ENCODE measurements around the gene FGGY.

The FGGY gene

DNA sequence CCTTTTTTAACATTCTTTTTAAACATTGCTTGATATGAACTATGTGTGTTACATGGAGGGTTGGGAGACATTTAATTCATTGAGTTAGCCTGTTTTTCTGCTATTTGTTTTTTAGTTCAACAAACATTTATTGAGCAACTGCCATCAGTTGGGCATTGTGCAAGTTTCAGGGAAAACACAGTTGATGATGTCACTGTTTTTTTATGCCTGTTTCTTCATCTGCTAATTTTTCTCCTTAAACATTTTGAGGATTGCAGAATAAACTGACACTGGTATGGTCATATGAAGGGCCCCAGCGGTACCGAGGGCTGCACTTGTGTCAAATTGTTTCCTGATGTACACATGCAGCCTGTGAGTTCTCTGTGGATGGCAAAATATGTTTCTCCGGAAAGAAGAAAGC, 253.0 kb downstream of the FGGY start (continued):
- TF ChIP-seq, protein P1, sequence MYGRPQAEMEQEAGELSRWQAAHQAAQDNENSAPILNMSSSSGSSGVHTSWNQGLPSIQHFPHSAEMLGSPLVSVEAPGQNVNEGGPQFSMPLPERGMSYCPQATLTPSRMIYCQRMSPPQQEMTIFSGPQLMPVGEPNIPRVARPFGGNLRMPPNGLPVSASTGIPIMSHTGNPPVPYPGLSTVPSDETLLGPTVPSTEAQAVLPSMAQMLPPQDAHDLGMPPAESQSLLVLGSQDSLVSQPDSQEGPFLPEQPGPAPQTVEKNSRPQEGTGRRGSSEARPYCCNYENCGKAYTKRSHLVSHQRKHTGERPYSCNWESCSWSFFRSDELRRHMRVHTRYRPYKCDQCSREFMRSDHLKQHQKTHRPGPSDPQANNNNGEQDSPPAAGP (tag by site-specific recombination; IDR thresholded peaks at IDR 0.05) = no peak
- TF ChIP-seq ZBTB20 (tag by site-specific recombination; IDR thresholded peaks at IDR 0.05) (no peak), ZNF791 (tag by site-specific recombination; IDR thresholded peaks at IDR 0.05) (no peak), IKZF3 (tag by site-specific recombination; IDR thresholded peaks at IDR 0.05) (no peak), ZNF24 (tag by site-specific recombination; IDR thresholded peaks at IDR 0.05) (no peak), GLIS1 (tag by site-specific recombination; IDR thresholded peaks at IDR 0.05) (no peak), ZNF19 (tag by site-specific recombination; IDR thresholded peaks at IDR 0.05; ENCODE audit: low read depth) (no peak), ZNF184 (tag by site-specific recombination; IDR thresholded peaks at IDR 0.05) (no peak), ZBTB48 (tag by site-specific recombination; IDR thresholded peaks at IDR 0.05) (no peak), ZNF624 (tag by site-specific recombination; IDR thresholded peaks at IDR 0.05) (no peak), ZNF701 (tag by site-specific recombination; IDR thresholded peaks at IDR 0.05) (no peak), ZNF660 (tag by site-specific recombination; IDR thresholded peaks at IDR 0.05) (peak; percentile 70)
- TF ChIP-seq, protein P2, sequence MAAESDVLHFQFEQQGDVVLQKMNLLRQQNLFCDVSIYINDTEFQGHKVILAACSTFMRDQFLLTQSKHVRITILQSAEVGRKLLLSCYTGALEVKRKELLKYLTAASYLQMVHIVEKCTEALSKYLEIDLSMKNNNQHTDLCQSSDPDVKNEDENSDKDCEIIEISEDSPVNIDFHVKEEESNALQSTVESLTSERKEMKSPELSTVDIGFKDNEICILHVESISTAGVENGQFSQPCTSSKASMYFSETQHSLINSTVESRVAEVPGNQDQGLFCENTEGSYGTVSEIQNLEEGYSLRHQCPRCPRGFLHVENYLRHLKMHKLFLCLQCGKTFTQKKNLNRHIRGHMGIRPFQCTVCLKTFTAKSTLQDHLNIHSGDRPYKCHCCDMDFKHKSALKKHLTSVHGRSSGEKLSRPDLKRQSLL (tag by site-specific recombination; IDR thresholded peaks at IDR 0.05) = no peak
- TF ChIP-seq, protein P3, sequence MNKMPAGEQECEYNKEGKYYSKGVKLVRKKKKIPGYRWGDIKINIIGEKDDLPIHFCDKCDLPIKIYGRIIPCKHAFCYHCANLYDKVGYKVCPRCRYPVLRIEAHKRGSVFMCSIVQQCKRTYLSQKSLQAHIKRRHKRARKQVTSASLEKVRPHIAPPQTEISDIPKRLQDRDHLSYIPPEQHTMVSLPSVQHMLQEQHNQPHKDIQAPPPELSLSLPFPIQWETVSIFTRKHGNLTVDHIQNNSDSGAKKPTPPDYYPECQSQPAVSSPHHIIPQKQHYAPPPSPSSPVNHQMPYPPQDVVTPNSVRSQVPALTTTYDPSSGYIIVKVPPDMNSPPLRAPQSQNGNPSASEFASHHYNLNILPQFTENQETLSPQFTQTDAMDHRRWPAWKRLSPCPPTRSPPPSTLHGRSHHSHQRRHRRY (tag by site-specific recombination; IDR thresholded peaks at IDR 0.05) = no peak

- no peak overlapping the region for H3K4me3 ChIP-seq (ENCODE audit: low read depth, low read length)
- H3K9me3 ChIP-seq (ENCODE audit: control insufficient read depth, insufficient read depth, low read depth, low read length) = no peaks in the 10 kb centered on the region
- H3K36me3 ChIP-seq (ENCODE audit: control insufficient read depth in 2 of 2, insufficient read depth in 1 of 2, low read length in 2 of 2) = no peaks in the 10 kb centered on the region
- H3K4me1 ChIP-seq (ENCODE audit: control insufficient read depth, insufficient read depth, low read length) = peaks cover 10% of the 10 kb centered on the region
- TF ChIP-seq ZBTB17 (tag by site-specific recombination; IDR thresholded peaks at IDR 0.05) (peak; percentile 97), ZFP69B (tag by site-specific recombination; IDR thresholded peaks at IDR 0.05) (no peak)
- ChIA-PET CTCF (no interaction called here), POLR2A (no interaction called here)
- H3K27ac ChIP-seq (ENCODE audit: extremely low read depth, low read depth, low read length) = no peak overlapping the region
Observed at GRCh38 chr1:59552007-59552406, 255.1 kb downstream of the FGGY start.

- POLR2A ChIA-PET = no interaction called here
- no peaks in the 10 kb centered on the region for H3K9me3 ChIP-seq (ENCODE audit: control insufficient read depth, insufficient read depth, low read depth, low read length)
- no peak overlapping the region for H3K4me3 ChIP-seq (ENCODE audit: low read depth, low read length)
- peaks cover 11% of the 10 kb centered on the region for H3K4me1 ChIP-seq (ENCODE audit: control insufficient read depth, insufficient read depth, low read length)
- CTCF ChIA-PET = interaction anchor here (0.6 kb wide), 1 partner anchor 40 kb away, joined by 3 read pairs; no protein-coding TSS in a partner anchor
- no peaks in the 10 kb centered on the region for H3K36me3 ChIP-seq (ENCODE audit: control insufficient read depth in 2 of 2, insufficient read depth in 1 of 2, low read length in 2 of 2)
- no peak overlapping the region for H3K27ac ChIP-seq (ENCODE audit: extremely low read depth, low read depth, low read length)
- TF ChIP-seq, protein P4, sequence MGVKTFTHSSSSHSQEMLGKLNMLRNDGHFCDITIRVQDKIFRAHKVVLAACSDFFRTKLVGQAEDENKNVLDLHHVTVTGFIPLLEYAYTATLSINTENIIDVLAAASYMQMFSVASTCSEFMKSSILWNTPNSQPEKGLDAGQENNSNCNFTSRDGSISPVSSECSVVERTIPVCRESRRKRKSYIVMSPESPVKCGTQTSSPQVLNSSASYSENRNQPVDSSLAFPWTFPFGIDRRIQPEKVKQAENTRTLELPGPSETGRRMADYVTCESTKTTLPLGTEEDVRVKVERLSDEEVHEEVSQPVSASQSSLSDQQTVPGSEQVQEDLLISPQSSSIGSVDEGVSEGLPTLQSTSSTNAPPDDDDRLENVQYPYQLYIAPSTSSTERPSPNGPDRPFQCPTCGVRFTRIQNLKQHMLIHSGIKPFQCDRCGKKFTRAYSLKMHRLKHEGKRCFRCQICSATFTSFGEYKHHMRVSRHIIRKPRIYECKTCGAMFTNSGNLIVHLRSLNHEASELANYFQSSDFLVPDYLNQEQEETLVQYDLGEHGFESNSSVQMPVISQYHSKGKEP (tag by site-specific recombination; IDR thresholded peaks at IDR 0.05) = no peak
- no peak for TF ChIP-seq ZNF561 (tag by site-specific recombination; IDR thresholded peaks at IDR 0.05; ENCODE audit: borderline replicate concordance)
- TF ChIP-seq ZNF404 (tag by site-specific recombination; IDR thresholded peaks at IDR 0.05) = no peak
- no peak for TF ChIP-seq ZNF280D (tag by site-specific recombination; IDR thresholded peaks at IDR 0.05)
- no peak for TF ChIP-seq RBAK (tag by site-specific recombination; IDR thresholded peaks at IDR 0.05)
- no peak for TF ChIP-seq ZNF514 (tag by site-specific recombination; IDR thresholded peaks at IDR 0.05)
- TF ChIP-seq ZNF223 (tag by site-specific recombination; IDR thresholded peaks at IDR 0.05) = no peak
- TF ChIP-seq ZBTB48 (tag by site-specific recombination; IDR thresholded peaks at IDR 0.05) = no peak
- TF ChIP-seq, protein P2 (tag by site-specific recombination; IDR thresholded peaks at IDR 0.05) = no peak
- TF ChIP-seq GLI4 (tag by site-specific recombination; IDR thresholded peaks at IDR 0.05) = no peak
- TF ChIP-seq ZNF776 (tag by site-specific recombination; IDR thresholded peaks at IDR 0.05; ENCODE audit: borderline replicate concordance) = no peak
- TF ChIP-seq ZNF394 (tag by site-specific recombination; IDR thresholded peaks at IDR 0.05; ENCODE audit: borderline replicate concordance) = no peak
- TF ChIP-seq ZNF658 (tag by site-specific recombination; IDR thresholded peaks at IDR 0.05) = no peak
Observed at GRCh38 chr1:59553371-59553770, 256.5 kb downstream of the FGGY start.

Data from HEK293 (cell line).